NCI-H2107 (cell line): ENCODE measurements around the gene PPP1R26.
"Not testable (repeated sequence)": the region's sequence is repeated elsewhere in the genome, so short reads cannot be mapped to it uniquely, and the experiment has no call there.

Experiments
- DNase-seq: peaks from one replicate; lab custom pipeline; 2025; lab: John Stamatoyannopoulos, UW

PPP1R26 gene

GRCh38 chr9:135504262-135505243, 25.0 kb downstream of the PPP1R26 start:
- DNase-seq, result no peak

- no peak for DNase-seq
Observed at GRCh38 chr9:135505406-135506187, 26.0 kb downstream of the PPP1R26 start.

- DNase-seq, result no peak
Observed at GRCh38 chr9:135506327-135507103, 26.9 kb downstream of the PPP1R26 start.

DNA sequence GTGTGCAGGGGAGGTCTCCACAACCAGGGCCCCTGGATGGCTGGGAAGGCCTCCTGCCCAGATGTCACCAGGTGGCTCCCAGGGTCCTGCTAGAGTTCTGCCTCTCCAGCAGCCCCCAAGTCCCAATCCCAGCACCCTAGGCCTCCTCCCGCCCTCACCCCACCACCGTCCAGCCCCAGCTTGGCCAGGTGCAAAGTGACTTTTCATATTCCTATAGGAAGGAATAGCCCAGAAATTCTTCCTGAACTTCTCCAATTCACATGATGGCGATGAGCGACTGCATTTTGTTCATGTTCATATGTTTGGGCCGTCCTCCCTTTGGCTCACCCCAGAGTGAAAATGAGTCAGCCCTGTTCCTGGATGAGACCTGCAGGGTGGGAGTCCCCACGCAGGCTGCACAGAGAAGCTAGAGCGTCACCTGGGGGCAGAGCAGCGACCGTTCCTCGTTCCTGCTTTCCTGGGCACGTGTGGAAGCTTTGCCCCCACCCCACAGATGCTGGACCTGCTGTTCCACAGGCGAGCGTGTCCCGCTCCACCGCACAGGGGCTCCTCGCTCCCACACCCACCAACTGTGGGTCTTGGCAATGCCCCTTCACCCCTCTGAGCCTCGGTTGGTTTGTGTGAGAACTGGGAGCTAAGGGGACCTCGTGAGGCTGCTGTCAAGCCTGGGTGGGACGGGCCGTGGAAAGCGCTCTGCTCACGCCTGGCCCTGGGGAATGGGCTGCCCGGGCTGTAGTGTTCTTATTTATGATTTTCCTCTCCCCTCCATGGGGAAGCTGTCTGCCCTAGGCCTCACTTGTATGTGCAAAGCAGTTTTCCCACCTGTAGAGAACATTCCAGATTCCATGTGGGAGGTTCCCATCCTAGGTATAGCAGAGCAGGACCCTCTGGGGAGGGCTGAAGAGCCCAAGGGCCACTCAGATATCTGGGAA, 27.8 kb downstream of the PPP1R26 start:
- DNase-seq, result no peak

DNA sequence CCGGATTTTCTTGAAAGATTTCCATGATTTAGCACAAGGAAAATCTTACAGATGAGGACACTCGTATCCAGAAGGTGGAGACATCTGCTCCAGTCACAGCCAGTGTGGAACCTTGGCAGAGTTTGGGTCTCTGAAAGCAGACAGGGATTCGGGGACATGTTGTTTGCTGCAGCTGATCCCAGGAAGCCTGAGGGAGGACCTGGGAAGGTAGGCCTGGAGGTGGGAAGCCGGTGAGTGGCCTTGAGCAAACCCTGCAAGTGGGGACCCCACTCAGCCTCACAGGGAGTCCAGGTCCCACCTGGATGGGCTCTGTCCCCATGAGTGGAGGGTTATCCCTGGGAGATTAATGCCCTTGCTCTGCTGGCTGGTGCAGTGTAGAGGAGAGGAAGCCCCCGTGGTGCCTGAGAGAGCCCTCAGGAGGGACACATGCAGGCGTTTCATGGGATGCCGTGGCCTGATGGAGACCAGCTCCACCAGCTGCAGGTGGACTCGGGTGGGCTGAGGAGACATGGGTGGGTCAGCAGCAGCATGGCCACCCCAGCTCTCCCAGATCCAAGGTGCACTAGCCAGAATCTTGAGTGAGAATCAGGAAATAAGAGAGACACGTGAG, 28.7 kb downstream of the PPP1R26 start:
- no peak for DNase-seq

GRCh38 chr9:135509458-135509857, 29.9 kb downstream of the PPP1R26 start:
- no peak for DNase-seq

GRCh38 chr9:135512241-135512603, 32.6 kb downstream of the PPP1R26 start:
- no peak for DNase-seq

DNA sequence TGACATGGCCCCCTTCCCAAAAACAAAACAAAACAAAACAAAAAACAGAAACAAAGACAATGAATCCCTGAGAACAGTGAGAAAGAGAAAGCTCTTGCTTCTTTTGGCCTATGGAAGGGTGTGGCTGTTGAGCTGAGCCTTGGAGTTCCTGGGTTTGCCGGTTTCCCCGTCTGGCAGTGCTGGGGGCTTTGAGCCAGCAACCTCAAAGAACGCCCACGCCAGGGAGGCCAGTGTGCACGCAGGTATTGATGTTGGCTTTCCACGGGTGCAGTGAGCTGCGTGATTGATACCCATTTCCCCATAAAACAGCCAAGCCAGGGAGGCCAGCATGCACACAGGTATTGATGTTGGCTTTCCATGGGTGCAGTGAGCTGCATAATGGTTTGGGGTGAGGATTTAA, 33.3 kb downstream of the PPP1R26 start:
- no peak for DNase-seq

- DNase-seq, result no peak
Observed at GRCh38 chr9:135513351-135513846, 33.8 kb downstream of the PPP1R26 start.

GRCh38 chr9:135513906-135514305, 34.3 kb downstream of the PPP1R26 start:
- not testable (repeated sequence) for DNase-seq

GRCh38 chr9:135514342-135515082, 34.9 kb downstream of the PPP1R26 start:
- no peak for DNase-seq

GRCh38 chr9:135515083-135515951, 35.7 kb downstream of the PPP1R26 start:
- no peak for DNase-seq

DNA sequence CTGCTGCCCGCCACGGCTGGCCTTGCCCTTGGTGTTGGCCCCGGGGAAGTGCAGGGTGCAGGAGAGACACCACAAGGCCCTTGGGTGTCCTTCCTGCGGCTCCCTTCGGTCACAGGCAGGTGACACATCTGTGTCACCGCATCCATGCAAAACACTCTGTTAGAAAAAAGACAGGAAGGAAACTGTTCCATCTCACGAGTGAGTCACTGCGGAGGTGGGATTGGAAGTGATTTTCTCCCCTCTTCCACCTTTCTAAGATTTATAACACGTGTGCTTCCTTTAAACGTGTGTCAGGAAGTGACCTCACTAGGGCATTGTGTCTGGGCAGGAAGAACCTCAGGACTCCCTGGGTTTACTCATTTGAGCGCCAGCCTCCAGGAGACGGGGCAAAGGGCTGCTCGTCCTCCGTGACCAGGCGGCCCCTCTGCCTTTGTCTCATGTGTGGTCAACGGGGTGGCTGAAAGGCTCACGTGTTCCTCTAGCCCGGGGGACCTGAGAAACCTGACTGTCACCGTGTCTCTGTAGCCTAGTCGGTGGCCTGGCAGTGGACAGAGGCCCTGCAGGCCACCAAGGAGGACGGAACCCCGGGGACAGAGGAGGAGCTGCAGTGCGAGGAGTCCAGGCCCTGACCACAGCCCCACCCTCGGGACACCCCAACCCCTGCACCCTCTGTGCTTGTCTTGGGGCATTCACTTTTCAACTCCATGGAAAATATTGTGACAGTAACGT, 36.7 kb downstream of the PPP1R26 start:
- no peak for DNase-seq

- DNase-seq, result no peak
Observed at GRCh38 chr9:135517407-135517822, 37.8 kb downstream of the PPP1R26 start.

DNA sequence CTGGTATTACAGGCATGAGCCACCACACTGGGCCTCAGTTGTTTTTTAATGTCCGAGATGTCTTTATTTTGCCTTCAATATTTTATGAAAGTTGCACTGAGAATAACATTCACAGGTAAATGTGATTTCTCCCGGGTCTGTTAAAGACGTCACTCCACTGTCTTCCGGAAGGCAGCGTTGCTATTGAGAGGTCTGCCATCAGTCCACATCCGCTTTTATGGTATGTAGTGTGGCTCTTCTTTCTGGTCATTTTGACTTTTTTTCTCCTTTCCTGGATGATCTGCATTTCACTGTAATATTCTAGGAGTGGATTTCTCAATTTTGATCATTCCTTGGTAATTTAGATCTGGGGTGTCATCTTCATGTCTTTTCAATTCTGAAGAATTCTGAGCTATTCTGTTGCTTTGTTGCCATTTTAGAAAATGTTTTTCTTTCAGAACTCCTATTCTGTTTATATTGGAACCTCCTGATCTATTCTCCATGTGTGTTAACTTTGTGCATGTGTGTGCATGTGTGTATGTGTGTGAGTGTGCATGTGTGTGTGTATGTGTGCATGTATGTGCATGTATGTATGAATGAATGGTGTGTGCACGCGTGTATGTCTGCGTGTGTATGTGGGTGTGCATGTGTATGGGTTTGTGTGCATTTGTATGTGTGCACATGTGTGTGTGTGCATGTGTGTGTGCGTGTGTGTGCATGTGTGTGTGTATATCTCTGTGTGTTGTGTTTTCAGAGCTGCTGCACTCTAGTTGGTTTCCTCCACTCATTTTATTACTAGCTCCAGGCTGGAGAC, 39.8 kb downstream of the PPP1R26 start:
- DNase-seq, result no peak

DNA sequence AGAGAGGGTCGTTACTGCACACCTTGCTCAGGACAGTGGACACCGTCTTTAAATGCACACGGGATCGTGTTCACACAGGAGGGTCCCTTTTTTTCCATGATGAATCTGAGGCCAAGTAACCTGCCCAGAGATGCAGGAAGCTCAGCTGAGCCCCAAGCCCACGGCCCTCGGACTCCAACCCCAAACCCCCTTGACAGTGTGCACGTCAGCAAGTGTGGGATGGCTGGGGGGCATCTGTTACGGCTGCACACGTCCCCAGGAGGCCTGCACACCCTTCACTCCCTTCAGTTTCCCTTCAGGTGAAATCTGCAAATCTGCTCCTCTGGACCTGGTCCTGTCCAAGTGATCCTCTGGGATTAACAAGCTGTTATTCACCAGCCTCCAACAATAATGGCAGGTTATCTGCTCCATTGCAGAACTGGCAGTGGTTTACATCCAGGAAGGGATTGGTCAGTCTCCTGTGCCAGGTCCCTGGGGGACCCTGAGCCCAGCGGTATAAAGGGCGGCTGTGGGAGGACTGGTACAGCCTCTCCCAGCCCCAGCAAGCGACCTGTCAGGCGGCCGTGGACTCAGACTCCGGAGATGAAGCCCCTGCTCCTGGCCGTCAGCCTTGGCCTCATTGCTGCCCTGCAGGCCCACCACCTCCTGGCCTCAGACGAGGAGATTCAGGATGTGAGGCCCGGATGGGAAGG, 41.5 kb downstream of the PPP1R26 start, which contains the start of gene LCN1:
Gene LCN1 (plus strand): TSS at position 525 of the 692 bp plus-strand sequence. CDS start 58 bp downstream, at position 583.
- DNase-seq, result no peak
